CD14-positive monocyte (primary cell): ENCODE results near the gene NAT10. TPM values are rescaled to one million over a fixed set of nuclear protein-coding genes. Genes with fewer than 3 reads are reported as not detected.
A peak's percentile ranks its signal among the peaks of the same experiment; 100 is the strongest.

Experiments used
- DNase-seq, 3 donors: peaks; one replicate each; pipeline ENCODE4 v3.0.0-alpha.2; 2011 to 2022
- H2AFZ ChIP-seq: 2 replicates; pipeline ENCODE4 v1.6.0; 2012; ENCODE audit warnings: mild to moderate bottlenecking, low read depth, low read length, inconsistent platforms; ENCODE audit not compliant: insufficient read depth, poor library complexity, severe bottlenecking
- H3K27ac ChIP-seq, 2 donors: 1 replicate in 1 of 2; 2 replicates in 1 of 2; pipeline ENCODE4 v1.5.1; 2012 to 2013; ENCODE audit warnings: low read length in 2 of 2, control low read depth in 1 of 2, inconsistent platforms in 1 of 2, low read depth in 1 of 2, mild to moderate bottlenecking in 1 of 2
- H3K27me3 ChIP-seq, 2 donors: one replicate each; pipeline versions ENCODE4 v1.6.0 to v1.6.1; 2011 to 2013; ENCODE audit warnings: low read length in 2 of 2; ENCODE audit not compliant: control insufficient read depth in 2 of 2, insufficient read depth in 2 of 2
- H3K36me3 ChIP-seq, 2 donors: replicated peaks in 1 of 2; 1 replicate in 1 of 2; 2 replicates in 1 of 2; pipeline versions ENCODE4 v1.5.1 to v1.6.1; 2012 to 2013; ENCODE audit warnings: low read length in 2 of 2, control low read depth in 1 of 2, inconsistent platforms in 1 of 2, mild to moderate bottlenecking in 1 of 2; ENCODE audit not compliant: insufficient read depth in 2 of 2, control insufficient read depth in 1 of 2
- H3K4me1 ChIP-seq, 2 donors: 1 replicate in 1 of 2; 2 replicates in 1 of 2; pipeline versions ENCODE4 v1.5.1 to v1.6.1; 2012 to 2013; ENCODE audit warnings: low read length in 2 of 2, control low read depth in 1 of 2, inconsistent platforms in 1 of 2, mild to moderate bottlenecking in 1 of 2, moderate library complexity in 1 of 2; ENCODE audit not compliant: insufficient read depth in 2 of 2, control insufficient read depth in 1 of 2
- H3K4me2 ChIP-seq: replicated peaks from 2 replicates; pipeline ENCODE3; 2012; ENCODE audit warnings: low read length, moderate library complexity, mild to moderate bottlenecking; ENCODE audit not compliant: poor library complexity, severe bottlenecking; ENCODE audit errors: extremely low read depth
- H3K4me3 ChIP-seq, 3 experiments: fragments of 200-600 bp in 1 of 3; sonication (generic) in 1 of 3; replicated peaks in 1 of 3; 1 replicate in 2 of 3; 2 replicates in 1 of 3; pipeline ENCODE4 v1.5.1; 2011 to 2013; ENCODE audit warnings: low read length in 3 of 3, mild to moderate bottlenecking in 3 of 3, control low read depth in 2 of 3, low read depth in 2 of 3, inconsistent platforms in 1 of 3, moderate library complexity in 1 of 3
- H3K79me2 ChIP-seq: 2 replicates; pipeline ENCODE4 v1.6.0; 2012; ENCODE audit warnings: mild to moderate bottlenecking, control low read depth, inconsistent platforms, low read length, moderate library complexity; ENCODE audit not compliant: insufficient read depth
- H3K9ac ChIP-seq: 2 replicates; pipeline ENCODE4 v1.6.0; 2017; ENCODE audit warnings: low read length, mild to moderate bottlenecking; ENCODE audit not compliant: insufficient read depth, poor library complexity, severe bottlenecking
- H3K9me3 ChIP-seq, 2 donors: replicated peaks in 1 of 2; 1 replicate in 1 of 2; 2 replicates in 1 of 2; pipeline versions ENCODE4 v1.5.1 to v1.6.1; 2012 to 2013; ENCODE audit warnings: low read length in 2 of 2, control low read depth in 1 of 2; ENCODE audit not compliant: control insufficient read depth in 1 of 2, insufficient read depth in 1 of 2
- H4K20me1 ChIP-seq: 2 replicates; pipeline ENCODE4 v1.6.0; 2012; ENCODE audit warnings: mild to moderate bottlenecking, low read length, control low read depth, moderate library complexity; ENCODE audit not compliant: insufficient read depth
- H3K27ac Mint-ChIP-seq, 7 donors: one replicate each; pipeline ENCODE4 v1.8.0; 2020; ENCODE audit warnings: mild to moderate bottlenecking in 7 of 7, mixed read lengths in 7 of 7, moderate library complexity in 6 of 7, inconsistent platforms in 2 of 7
- H3K27me3 Mint-ChIP-seq, 3 donors: one replicate each; pipeline ENCODE4 v1.8.0; 2021 to 2022; ENCODE audit warnings: low read depth in 3 of 3, mild to moderate bottlenecking in 3 of 3, mixed read lengths in 3 of 3, moderate library complexity in 3 of 3, inconsistent platforms in 1 of 3
- H3K36me3 Mint-ChIP-seq, 2 donors: one replicate each; pipeline ENCODE4 v1.8.0; 2020; ENCODE audit warnings: mixed read lengths in 2 of 2, inconsistent platforms in 1 of 2, mild to moderate bottlenecking in 1 of 2
- H3K4me1 Mint-ChIP-seq: one replicate; pipeline ENCODE4 v1.8.0; 2020; ENCODE audit warnings: mild to moderate bottlenecking, mixed read lengths
- H3K4me3 Mint-ChIP-seq, 2 donors: one replicate each; pipeline ENCODE4 v1.8.0; 2020; ENCODE audit warnings: mild to moderate bottlenecking in 2 of 2, mixed read lengths in 2 of 2, moderate library complexity in 1 of 2
- H3K9me3 Mint-ChIP-seq, 7 donors: one replicate each; pipeline ENCODE4 v1.8.0; 2020 to 2022; ENCODE audit warnings: mixed read lengths in 7 of 7, mild to moderate bottlenecking in 6 of 7, moderate library complexity in 6 of 7, inconsistent platforms in 2 of 7
- CTCF ChIP-seq: fragments of 200-600 bp; IDR thresholded peaks from one replicate; pipeline ENCODE4 v1.8.0; 2022; ENCODE audit warnings: antibody characterized with exemption, mild to moderate bottlenecking
- WGBS: methylation state at CpG from one replicate; pipeline ENCODE4 v1.1.5; 2013; ENCODE audit warnings: missing lambda C conversion rate; ENCODE audit not compliant: insufficient coverage; 5-methylcytosine and 5-hydroxymethylcytosine counted together
- intact Hi-C, 2 donors: fragments of 100-400 bp; cut with micrococcal nuclease; formaldehyde crosslinking; loops; one replicate each; pipeline versions ENCODE4 v1.15.0 to v1.15.1; 2023
- polyA plus RNA-seq, 3 donors: library from polyadenylated mRNA; depleted of rRNA in 1 of 3; unstranded in 2 of 3; stranded (reverse) in 1 of 3; fragments of 300-500 nt in 2 of 3; fragments of >200 nt in 1 of 3; fragmentation: Illumina TruSeq in 2 of 3; gene quantifications; 1 replicate in 2 of 3; 2 replicates in 1 of 3; pipeline ENCODE4 v1.2.3, GENCODE V29; 2012 to 2021

Gene NAT10
- polyA plus RNA-seq, 3 donors: 10.1 to 13.3 (median 13.1) TPM

GRCh38 chr11:34185926-34186841 is 80.8 kb downstream of the NAT10 start:
- Mint-ChIP-seq H3K27me3 (peaks cover 0 to 3% (median 0%) of the 10 kb centered on the region in 3 donors), H3K36me3 (no peaks in the 10 kb centered on the region), H3K4me1 (peaks cover 12% of the 10 kb centered on the region), H3K27ac (no peak overlapping the region), H3K4me3 (no peak overlapping the region), H3K9me3 (no peaks in the 10 kb centered on the region)
- no peak overlapping the region for H2AFZ ChIP-seq
- no peaks in the 10 kb centered on the region for H3K36me3 ChIP-seq
- peaks cover 7 to 8% of the 10 kb centered on the region in 2 donors for H3K4me1 ChIP-seq
- H4K20me1 ChIP-seq: no peaks in the 10 kb centered on the region
- 99% methylated on average over 18 of the region's 22 CpGs for WGBS
- H3K4me3 ChIP-seq: no peak overlapping the region
- intact Hi-C loops: no loop called here
- H3K27me3 ChIP-seq: no peaks in the 10 kb centered on the region
- no peak for TF ChIP-seq CTCF
- no peak overlapping the region for H3K9ac ChIP-seq
- H3K79me2 ChIP-seq: no peaks in the 10 kb centered on the region
- DNase-seq: no peak
- no peaks in the 10 kb centered on the region for H3K9me3 ChIP-seq
- H3K27ac ChIP-seq: no peak overlapping the region
- no peak overlapping the region for H3K4me2 ChIP-seq

GRCh38 chr11:34188181-34188580 is 82.8 kb downstream of the NAT10 start:
- Histone ChIP-seq H4K20me1 (no peaks in the 10 kb centered on the region), H3K79me2 (no peaks in the 10 kb centered on the region), H3K4me2 (no peak overlapping the region), H2AFZ (no peak overlapping the region), H3K27me3 (no peaks in the 10 kb centered on the region), H3K9me3 (no peaks in the 10 kb centered on the region), H3K9ac (no peak overlapping the region), H3K27ac (no peak overlapping the region), H3K4me1 (no peaks in the 10 kb centered on the region), H3K36me3 (no peaks in the 10 kb centered on the region), H3K4me3 (no peak overlapping the region)
- Mint-ChIP-seq H3K9me3 (no peaks in the 10 kb centered on the region), H3K27ac (peak overlapping the region in 1 of 7 donors; percentile 7), H3K27me3 (peaks cover 0 to 4% (median 0%) of the 10 kb centered on the region in 3 donors), H3K4me3 (no peak overlapping the region), H3K4me1 (peaks cover 7% of the 10 kb centered on the region), H3K36me3 (no peaks in the 10 kb centered on the region)
- no peak for TF ChIP-seq CTCF
- DNase-seq: no peak
- intact Hi-C loops: no loop called here
- 85% methylated on average over 2 of the region's 5 CpGs for WGBS
